ENCODE measurements around the gene MLLT10.
A peak's percentile ranks its signal among the peaks of the same experiment; 100 is the strongest.
"Not testable (repeated sequence)": the region's sequence is repeated elsewhere in the genome, so short reads cannot be mapped to it uniquely, and the experiment has no call there.

The MLLT10 gene

GRCh38 chr10:21587391-21587790 lies 53.4 kb downstream of the MLLT10 start:
- DNase-seq = no peak

GRCh38 chr10:21588159-21588558 lies 54.1 kb downstream of the MLLT10 start:
- not testable (repeated sequence) for DNase-seq

GRCh38 chr10:21593986-21594385 lies 60.0 kb downstream of the MLLT10 start:
- DNase-seq = no peak

- no peak for DNase-seq
Observed at GRCh38 chr10:21599582-21599981, 65.5 kb downstream of the MLLT10 start.

- DNase-seq = no peak
Observed at GRCh38 chr10:21600804-21601433, 66.9 kb downstream of the MLLT10 start.

- DNase-seq = no peak
Observed at GRCh38 chr10:21602313-21602712, 68.3 kb downstream of the MLLT10 start.

- no peak for DNase-seq
Observed at GRCh38 chr10:21603721-21604120, 69.7 kb downstream of the MLLT10 start.

GRCh38 chr10:21604651-21605050 lies 70.6 kb downstream of the MLLT10 start:
- no peak for DNase-seq

- no peak for DNase-seq
Observed at GRCh38 chr10:21607907-21608306, 73.9 kb downstream of the MLLT10 start.

- DNase-seq = no peak
Observed at GRCh38 chr10:21614000-21614399, 80.0 kb downstream of the MLLT10 start.

GRCh38 chr10:21617267-21617666 lies 83.2 kb downstream of the MLLT10 start:
- no peak for DNase-seq

- no peak for DNase-seq
Observed at GRCh38 chr10:21623291-21623690, 89.3 kb downstream of the MLLT10 start.

- DNase-seq = not testable (repeated sequence)
Observed at GRCh38 chr10:21624421-21624820, 90.4 kb downstream of the MLLT10 start.

GRCh38 chr10:21624951-21625350 lies 90.9 kb downstream of the MLLT10 start:
- no peak for DNase-seq

GRCh38 chr10:21625623-21626229 lies 91.7 kb downstream of the MLLT10 start:
- no peak for DNase-seq

GRCh38 chr10:21626457-21627161 lies 92.6 kb downstream of the MLLT10 start:
- no peak for DNase-seq

- no peak for DNase-seq
Observed at GRCh38 chr10:21627331-21627730, 93.3 kb downstream of the MLLT10 start.

GRCh38 chr10:21628023-21628422 lies 94.0 kb downstream of the MLLT10 start:
- DNase-seq = no peak

GRCh38 chr10:21628645-21629044 lies 94.6 kb downstream of the MLLT10 start:
- DNase-seq = not testable (repeated sequence)

GRCh38 chr10:21634599-21635365 lies 100.8 kb downstream of the MLLT10 start:
- DNase-seq = no peak

- DNase-seq = peak in 1 of 2 experiments; percentile 25
Observed at GRCh38 chr10:21637795-21638194, 103.8 kb downstream of the MLLT10 start.

GRCh38 chr10:21638681-21639080 lies 104.6 kb downstream of the MLLT10 start:
- DNase-seq = no peak

- DNase-seq = no peak
Observed at GRCh38 chr10:21648040-21648439, 114.0 kb downstream of the MLLT10 start.

Data from NCI-H526 (cell line).